GM19438 (cell line): ENCODE measurements around the gene PDSS2.
"Not testable (repeated sequence)": the region's sequence is repeated elsewhere in the genome, so short reads cannot be mapped to it uniquely, and the experiment has no call there.

Experiments
- ATAC-seq: cut with Tn5 transposase; IDR thresholded peaks from one replicate; pipeline ENCODE4 v1.9.1; 2021; ENCODE audit warnings: low read depth; ENCODE audit not compliant: unreplicated experiment

The PDSS2 gene

GRCh38 chr6:107369493-107369892 is 89.9 kb downstream of the PDSS2 start:
- ATAC-seq, result no peak

GRCh38 chr6:107368471-107368870 is 90.9 kb downstream of the PDSS2 start:
- ATAC-seq, result no peak

GRCh38 chr6:107364173-107364572 is 95.2 kb downstream of the PDSS2 start:
- ATAC-seq, result not testable (repeated sequence)

- ATAC-seq, result no peak
Observed at GRCh38 chr6:107361753-107362604, 97.4 kb downstream of the PDSS2 start.

GRCh38 chr6:107360476-107360875 is 98.9 kb downstream of the PDSS2 start:
- ATAC-seq, result no peak

GRCh38 chr6:107357842-107358241 is 101.5 kb downstream of the PDSS2 start:
- ATAC-seq, result no peak

GRCh38 chr6:107357031-107357430 is 102.3 kb downstream of the PDSS2 start:
- no peak for ATAC-seq

GRCh38 chr6:107355659-107356058 is 103.7 kb downstream of the PDSS2 start:
- ATAC-seq, result no peak

GRCh38 chr6:107354451-107354850 is 104.9 kb downstream of the PDSS2 start:
- no peak for ATAC-seq

- ATAC-seq, result no peak
Observed at GRCh38 chr6:107353773-107354382, 105.5 kb downstream of the PDSS2 start.

- no peak for ATAC-seq
Observed at GRCh38 chr6:107348224-107348623, 111.1 kb downstream of the PDSS2 start.

- no peak for ATAC-seq
Observed at GRCh38 chr6:107345393-107345792, 114.0 kb downstream of the PDSS2 start.

- ATAC-seq, result no peak
Observed at GRCh38 chr6:107344981-107345380, 114.4 kb downstream of the PDSS2 start.

GRCh38 chr6:107344383-107344782 is 115.0 kb downstream of the PDSS2 start:
- no peak for ATAC-seq

- ATAC-seq, result no peak
Observed at GRCh38 chr6:107342144-107342543, 117.2 kb downstream of the PDSS2 start.

- ATAC-seq, result no peak
Observed at GRCh38 chr6:107340881-107341280, 118.5 kb downstream of the PDSS2 start.

GRCh38 chr6:107337191-107337741 is 122.1 kb downstream of the PDSS2 start:
- ATAC-seq, result no peak

GRCh38 chr6:107334026-107334425 is 125.3 kb downstream of the PDSS2 start:
- no peak for ATAC-seq

- ATAC-seq, result no peak
Observed at GRCh38 chr6:107333491-107333890, 125.9 kb downstream of the PDSS2 start.

- ATAC-seq, result no peak
Observed at GRCh38 chr6:107331409-107332386, 127.7 kb downstream of the PDSS2 start.

GRCh38 chr6:107330168-107330567 is 129.2 kb downstream of the PDSS2 start:
- ATAC-seq, result peak; percentile 99
